Measurements from ENCODE around the gene MECP2. TPM values are rescaled to one million over a fixed set of nuclear protein-coding genes. Genes with fewer than 3 reads are reported as not detected.

Gene MECP2
- total RNA-seq, 4 donors from 2014 or later = 36.8 to 71.2 (median 47.1) TPM

DNA sequence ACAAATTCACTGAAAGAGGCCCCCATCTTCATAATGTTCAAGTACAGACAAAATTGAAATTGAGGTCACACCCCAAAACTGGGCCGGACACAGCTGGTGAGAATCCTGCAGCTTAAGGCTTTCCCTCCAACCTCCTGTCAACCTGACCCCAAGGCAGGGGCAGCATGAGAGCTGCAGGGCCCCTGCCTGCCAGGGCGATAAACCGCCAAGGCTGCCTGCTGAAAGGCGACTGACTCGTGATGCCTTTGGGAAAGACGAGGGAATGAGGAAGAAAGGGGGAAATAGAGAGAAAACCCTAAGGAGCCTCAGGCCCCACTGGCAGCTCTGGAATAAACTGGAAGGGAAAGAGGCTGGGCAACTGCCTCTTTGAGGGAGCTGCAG is 70.5 kb downstream of the MECP2 start:
- TF ChIP-seq, protein P1, sequence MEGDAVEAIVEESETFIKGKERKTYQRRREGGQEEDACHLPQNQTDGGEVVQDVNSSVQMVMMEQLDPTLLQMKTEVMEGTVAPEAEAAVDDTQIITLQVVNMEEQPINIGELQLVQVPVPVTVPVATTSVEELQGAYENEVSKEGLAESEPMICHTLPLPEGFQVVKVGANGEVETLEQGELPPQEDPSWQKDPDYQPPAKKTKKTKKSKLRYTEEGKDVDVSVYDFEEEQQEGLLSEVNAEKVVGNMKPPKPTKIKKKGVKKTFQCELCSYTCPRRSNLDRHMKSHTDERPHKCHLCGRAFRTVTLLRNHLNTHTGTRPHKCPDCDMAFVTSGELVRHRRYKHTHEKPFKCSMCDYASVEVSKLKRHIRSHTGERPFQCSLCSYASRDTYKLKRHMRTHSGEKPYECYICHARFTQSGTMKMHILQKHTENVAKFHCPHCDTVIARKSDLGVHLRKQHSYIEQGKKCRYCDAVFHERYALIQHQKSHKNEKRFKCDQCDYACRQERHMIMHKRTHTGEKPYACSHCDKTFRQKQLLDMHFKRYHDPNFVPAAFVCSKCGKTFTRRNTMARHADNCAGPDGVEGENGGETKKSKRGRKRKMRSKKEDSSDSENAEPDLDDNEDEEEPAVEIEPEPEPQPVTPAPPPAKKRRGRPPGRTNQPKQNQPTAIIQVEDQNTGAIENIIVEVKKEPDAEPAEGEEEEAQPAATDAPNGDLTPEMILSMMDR (IDR thresholded peaks at IDR 0.05; ENCODE audit: low read depth) = no peak

DNA sequence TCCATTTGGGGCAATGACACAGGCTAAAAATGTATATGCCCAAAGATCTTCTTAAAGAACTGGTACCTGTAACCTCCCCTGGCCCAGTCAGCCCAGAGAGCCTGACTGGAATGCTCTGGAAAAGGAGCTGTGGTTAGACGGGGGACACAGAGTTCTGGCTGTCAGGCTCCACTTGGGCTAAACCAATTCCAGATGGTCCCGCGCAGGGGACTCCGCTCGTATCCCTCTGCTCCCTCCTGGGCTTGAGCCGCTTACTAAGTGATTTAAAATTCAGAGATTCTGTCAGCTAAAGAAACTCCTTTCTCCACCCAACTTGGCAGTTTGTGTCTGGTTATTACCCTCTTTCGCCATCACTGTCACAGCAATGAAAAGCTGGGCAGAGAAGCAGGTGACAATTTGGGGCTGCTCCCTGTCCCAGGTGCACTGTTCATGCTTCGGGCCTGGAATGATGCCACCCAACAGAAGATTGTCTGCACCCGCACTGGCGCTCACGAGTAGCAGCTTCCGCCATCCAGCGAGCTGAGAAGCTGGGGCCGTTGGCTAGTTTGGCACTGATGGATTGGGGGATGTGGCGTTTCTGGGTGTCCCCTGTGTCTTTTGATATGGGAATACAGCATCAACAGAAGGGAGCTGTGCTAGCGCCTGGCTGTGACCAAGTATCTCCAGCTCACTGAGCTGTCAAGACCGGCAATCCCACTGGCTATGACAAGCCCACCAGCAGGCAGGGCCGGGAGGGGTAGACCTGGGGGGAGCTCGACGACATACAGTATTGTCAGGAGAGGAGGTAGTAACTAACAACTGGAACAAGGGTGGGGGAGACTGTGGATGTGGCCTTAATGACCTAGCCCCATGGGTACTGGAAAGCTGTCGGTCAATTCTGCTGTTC is 71.1 kb downstream of the MECP2 start:
- TF ChIP-seq, protein P1 (IDR thresholded peaks at IDR 0.05; ENCODE audit: low read depth) = no peak

DNA sequence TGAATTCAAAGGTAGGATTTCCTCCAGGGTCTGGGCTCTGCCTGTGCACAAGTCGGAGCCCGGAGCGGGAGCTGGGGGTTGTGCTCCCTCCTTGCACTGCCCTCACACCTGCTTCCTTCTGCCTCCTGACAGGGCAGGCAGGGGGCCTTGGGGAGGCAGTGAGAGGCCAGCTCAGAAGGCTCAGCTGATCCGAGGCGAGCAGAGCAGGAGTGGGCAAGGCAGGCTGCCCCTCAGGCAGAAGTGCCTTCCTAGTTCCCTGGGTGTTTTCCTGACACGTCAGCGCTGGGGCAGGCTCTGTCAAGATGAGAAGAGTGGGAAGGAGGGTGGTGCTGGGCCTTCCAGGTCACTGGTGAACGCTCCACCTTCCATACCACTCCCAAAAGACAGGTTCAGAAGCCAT is 72.3 kb downstream of the MECP2 start:
- TF ChIP-seq, protein P1 (IDR thresholded peaks at IDR 0.05; ENCODE audit: low read depth) = no peak

DNA sequence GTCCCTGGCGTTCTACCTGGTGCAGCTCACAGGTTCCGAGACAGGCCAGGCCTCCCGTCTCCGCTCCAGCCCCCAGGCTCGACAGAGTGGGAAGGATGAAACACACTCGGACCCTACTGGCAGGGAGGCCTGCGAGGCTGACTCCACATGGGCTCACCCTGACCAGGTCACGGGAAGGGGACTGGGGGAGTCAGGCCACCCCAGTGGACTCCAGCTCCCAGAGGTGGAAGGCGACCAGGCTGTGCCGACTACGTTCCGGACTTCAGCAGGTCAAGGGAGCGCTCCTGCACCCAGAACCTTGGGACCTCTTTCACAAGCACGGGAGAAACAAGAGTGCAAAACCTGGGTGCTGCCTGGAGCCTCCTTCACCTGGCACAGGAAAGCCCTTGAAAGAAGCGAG is 73.2 kb downstream of the MECP2 start:
- TF ChIP-seq, protein P1 (IDR thresholded peaks at IDR 0.05; ENCODE audit: low read depth) = no peak

DNA sequence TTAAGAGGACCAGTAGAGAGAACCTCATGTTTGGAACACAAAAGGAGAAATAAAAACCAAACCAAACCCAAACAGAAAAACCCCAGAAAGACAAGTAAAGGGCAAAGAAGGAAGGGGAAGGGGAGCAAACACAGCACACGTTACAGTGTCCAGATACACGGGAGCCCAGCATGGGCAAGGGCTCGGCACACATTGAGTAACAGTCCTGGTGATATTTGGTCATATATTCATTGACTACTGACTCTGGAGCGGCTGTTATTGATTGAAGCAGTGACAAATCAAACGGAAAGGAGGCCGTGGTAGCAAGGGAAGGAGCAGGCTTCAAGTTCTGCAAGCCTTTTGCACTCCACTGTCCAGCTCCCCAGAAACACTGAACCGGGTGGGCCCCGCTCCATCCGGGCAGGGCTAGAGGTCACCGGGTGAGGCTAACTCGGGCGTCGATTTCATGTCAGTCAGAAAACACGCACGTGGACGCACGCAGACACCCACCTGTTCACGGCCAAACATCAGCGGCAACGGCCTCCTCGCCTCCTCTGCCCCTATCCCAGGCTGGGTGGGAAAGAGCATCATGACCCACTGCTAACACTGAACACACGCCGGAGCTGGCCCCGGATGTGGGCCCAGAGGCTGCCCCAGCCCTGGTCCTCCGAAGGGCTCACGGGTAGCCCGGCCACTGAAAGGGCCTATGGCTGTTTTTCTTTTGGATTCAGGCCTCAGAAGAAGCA is 74.1 kb downstream of the MECP2 start:
- TF ChIP-seq, protein P1 (IDR thresholded peaks at IDR 0.05; ENCODE audit: low read depth) = no peak

DNA sequence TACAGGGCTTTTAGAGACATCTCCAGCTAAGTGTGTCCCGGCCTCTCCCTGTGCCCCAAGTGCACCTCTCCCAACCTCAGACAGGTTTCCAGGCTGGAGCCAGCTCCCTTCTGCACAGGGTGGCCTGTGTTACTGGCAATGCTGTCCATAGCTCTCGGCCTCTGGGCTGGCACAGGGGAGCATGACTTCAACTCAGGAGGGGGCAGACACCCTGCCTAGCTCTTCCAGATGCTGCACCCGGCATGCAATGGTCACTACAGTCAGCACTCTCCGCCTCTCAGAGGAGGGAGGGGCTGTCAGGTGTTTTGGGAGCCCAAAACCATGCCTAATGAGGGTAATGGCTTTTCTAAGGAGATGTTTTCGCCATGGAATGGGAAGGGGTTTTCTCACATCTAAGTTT is 75.4 kb downstream of the MECP2 start:
- TF ChIP-seq, protein P1 (IDR thresholded peaks at IDR 0.05; ENCODE audit: low read depth) = no peak

DNA sequence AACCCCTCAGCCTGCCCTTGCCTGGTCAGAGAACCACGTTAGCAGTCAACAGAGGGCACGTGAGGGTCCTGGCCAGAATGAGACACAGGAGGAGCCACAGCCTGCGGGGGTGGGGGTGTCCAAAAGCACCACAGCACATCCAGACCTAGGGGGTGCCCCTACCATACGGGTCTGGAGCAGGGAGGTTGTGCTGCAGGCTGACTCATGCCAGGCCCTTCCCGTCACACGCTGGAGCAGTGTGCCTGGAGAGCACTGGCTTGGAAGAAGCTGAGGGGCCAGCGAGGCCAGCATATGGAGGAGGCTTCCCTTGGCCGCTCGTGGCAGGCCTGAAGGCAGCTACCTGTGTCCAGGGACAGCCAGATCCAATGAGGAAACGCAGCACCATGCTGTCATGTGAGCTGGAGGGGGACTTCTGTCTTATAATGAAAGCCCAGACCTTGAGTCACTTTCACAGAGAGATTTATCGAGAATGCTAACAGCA is 76.3 kb downstream of the MECP2 start:
- TF ChIP-seq, protein P1 (IDR thresholded peaks at IDR 0.05; ENCODE audit: low read depth) = no peak
